Right renal cortex interstitium (tissue), 3 donors: Measurements from ENCODE around the gene GABPB2. TPM values are rescaled to one million over a fixed set of nuclear protein-coding genes. Genes with fewer than 3 reads are reported as not detected.
A peak's percentile ranks its signal among the peaks of the same experiment; 100 is the strongest.
"Not testable (repeated sequence)": the region's sequence is repeated elsewhere in the genome, so short reads cannot be mapped to it uniquely, and the experiment has no call there.

Source experiments
- DNase-seq, 3 donors: peaks; one replicate each; pipeline ENCODE4 v3.0.0-alpha.2; 2013; ENCODE audit warnings: low read depth in 3 of 3, low spot score in 2 of 3
- polyA plus RNA-seq, 3 donors: library from polyadenylated mRNA; unstranded; fragments of 120-200 nt; gene quantifications; one replicate each; pipeline ENCODE4 v1.2.1, GENCODE V29; 2013; ENCODE audit not compliant: insufficient read length in 3 of 3

GABPB2 gene
- polyA plus RNA-seq, 3 donors: 10.2 to 11.0 (median 10.7) TPM

DNA sequence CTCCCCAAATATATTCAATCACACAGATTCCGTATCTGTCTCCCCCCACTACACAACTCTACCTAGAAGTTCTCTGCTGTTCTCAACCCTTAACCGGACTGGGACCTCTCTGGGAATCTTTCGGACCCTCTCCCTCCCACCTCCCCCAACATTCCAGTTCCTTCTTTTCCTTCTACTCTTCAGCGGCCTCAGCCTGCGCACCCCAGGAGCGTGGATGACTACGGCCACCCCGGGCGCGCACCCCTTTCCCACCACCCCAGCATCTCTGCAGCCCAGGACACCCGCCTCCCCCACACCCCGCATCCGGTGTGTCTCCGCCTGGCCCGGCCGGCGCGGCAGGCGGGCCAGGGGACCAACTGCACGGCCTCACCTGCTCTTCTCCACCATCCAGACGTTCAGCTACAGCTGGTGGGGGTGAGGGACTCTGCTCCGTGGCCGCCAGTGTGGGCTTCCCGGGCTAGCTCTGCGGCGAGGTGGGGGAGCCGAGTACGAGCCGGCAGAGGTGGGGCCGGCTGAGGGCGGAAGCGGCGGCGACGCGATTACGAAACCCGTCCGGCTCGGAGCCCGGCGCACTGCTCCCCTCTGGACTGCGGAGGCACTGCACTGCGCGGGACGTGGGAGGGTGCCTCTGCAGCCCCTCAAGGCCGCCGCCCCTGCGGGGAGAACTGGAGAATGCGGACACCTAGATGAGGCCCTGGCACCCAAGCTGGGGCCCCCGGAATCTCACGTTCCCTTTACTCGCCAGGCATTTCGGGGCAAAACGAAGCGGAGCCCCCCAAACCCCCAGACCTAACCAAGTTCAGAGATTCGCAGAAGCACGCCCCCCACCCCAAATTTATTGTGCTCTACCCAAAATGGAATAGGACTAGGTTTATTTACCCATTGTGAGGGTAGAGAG, 11.2 kb upstream of the GABPB2 start, which contains the start of gene CDC42SE1:
Gene CDC42SE1, minus strand, starts transcription at position 514 of the 898 bp plus-strand sequence. CDS start 3,892 bp downstream, outside the sequence.
- peak; percentile 68 to 76 (median 72) for DNase-seq

GRCh38 chr1:151060007-151060656, 10.4 kb upstream of the GABPB2 start, which contains the start of gene MLLT11:
TSS of gene MLLT11 (plus strand) at chr1:151060397. CDS start at chr1:151067225, 6,828 bp downstream.
- peak; percentile 67 to 81 (median 74) for DNase-seq

DNA sequence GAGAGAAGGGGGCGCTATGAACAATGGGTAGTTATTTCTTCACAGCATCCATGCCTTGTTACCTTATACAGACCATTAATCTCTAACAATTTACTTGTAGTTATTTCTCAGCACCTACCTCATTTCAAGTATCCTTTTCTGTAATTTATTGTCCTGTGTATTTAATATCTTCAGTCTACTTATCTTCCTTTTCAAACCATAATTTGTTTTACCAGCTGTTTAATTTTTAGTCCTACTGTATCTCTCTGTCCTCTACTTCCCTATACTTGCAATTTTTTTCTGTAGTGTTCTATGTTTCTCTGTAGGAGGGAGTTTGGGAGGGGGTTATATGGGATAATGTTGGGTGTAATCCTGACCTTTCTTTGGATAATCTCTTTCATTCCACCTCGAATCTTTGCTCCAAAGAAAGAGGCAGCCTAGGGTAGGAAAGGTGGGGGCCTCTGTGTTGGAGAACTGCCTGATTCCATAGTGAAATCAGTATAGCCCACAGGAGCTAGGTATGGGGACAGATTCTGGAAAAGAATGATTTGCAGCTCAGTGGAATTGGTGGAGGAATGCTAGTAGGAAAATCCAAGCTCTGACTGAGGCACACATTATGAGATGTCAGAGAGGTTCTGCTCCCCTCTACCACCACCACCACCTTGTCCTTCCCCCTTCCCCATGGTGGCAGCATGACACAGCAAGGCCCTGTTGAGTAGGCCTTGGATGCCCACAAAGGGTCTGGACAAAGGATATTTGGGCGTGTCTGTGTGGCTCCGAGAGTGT, 9.7 kb upstream of the GABPB2 start:
- DNase-seq: peak in 1 of 3 donors; percentile 41

GRCh38 chr1:151061704-151062103, 8.9 kb upstream of the GABPB2 start:
- DNase-seq: no peak

DNA sequence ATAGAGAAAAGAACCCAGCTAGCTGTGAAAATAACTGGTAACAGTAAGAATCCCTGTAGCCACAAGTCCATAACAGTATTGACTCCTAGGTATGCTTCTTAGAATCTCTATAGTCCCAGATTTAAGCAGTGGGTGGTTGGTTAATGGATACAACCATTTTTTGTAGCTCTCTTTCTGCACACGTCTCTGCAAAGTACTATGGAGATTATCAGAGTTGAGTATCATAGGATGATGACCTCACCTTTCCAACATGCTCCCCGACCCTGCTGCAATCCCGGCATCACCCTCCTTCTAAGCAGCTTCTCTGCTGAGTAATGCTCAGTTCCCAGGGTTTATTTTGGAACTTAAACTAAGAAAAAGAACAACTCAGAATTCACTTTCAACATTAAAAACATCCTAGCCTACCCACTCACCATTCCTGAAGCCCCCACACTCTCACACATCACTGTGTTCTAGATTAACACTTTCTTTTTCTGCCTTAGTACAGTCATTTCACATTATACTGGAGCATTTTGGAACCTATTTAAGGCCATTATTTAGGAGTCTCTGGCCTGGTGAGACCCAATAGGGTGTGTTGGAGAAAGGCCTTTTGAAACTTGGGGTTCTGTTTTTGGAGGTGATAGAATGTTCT, 7.7 kb upstream of the GABPB2 start:
- no peak for DNase-seq

DNA sequence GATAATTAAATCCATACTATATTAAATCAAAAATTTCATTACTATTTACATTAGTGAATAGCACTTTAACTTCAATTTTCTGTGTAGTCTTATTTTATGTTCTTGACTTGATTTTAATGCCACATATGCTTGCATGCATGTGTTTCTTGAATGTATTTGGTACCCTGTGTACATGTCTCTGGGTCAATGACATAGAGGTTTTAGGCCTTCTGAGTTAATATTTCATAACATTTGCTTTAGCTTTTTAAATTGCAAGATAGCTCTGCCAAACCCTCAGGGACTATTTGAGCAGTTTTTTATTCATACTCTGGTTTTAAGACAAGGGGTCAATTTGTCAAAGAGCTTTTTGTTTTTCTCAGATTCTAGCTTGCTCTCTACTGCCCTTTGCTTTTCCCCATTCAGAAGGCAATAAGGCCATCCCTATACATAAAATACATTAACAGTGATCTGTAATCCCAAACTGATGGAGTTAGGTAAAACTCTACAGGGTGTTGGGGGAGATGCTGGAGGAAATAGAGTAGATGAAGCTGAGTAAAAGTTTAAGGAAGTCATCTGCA, 5.4 kb upstream of the GABPB2 start:
- no peak for DNase-seq

GRCh38 chr1:151067185-151067584, 3.4 kb upstream of the GABPB2 start:
- DNase-seq: no peak

DNA sequence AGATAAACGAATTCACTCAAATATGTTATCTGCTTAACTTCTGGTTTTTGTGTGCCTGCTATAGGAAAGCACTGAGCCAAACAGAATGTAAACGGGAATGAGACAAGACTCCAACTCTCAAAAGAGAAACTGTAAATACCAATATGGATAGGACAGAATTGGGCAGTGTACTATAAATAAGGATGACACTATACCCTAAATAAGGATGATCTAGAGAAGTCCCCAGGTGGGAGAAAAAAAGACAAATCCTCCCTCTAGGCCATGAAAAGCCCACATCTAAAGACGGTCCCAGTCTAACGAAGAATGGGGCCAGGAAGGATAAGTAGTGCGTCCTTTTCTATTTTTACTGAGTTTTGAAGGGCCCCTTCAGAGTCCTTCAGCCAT, 1.5 kb upstream of the GABPB2 start:
- no peak for DNase-seq

DNA sequence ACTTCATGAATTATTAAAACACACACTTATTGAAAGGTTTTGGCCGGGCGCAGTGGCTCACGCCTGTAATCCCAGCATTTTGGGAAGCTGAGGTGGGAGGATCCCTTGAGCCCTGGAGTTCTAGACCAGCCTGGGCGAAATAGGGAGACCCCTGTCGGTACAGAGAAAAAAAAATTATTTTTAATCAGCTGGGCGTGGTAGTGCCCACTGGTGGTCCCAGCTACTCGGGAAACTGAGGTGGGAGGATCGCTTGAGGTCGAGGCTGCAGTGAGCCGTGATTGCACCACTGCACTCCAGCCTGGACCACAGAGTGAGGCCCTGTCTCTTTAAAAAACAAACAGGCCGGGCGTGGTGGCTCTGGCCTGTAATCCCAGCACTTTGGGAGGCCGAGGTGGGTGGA, 1.7 kb downstream of the GABPB2 start:
- DNase-seq: no peak

GRCh38 chr1:151085953-151086559, 15.5 kb downstream of the GABPB2 start:
- DNase-seq: no peak

- not testable (repeated sequence) for DNase-seq
These were observed 26.9 kb downstream of the GABPB2 start for GRCh38 chr1:151097426-151097825.

DNA sequence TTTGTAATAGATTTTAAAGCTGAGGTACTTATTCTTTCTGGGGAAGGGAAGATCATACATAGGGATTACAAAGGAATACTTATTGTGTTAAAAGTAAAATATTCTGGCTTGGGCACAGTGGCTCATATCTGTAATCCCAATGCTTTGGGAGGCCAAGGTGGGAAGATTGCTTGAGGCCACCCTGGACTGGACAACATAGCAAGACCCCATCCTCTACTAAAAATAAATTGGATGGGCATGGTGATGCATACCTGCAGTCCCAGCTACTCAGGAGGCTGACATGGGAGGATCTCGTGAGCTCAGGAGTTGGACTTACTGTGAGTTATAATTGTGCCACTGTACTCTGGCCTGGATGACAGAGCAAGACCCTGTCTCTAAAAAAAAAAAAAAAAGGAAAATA, 27.6 kb downstream of the GABPB2 start:
- DNase-seq: no peak

DNA sequence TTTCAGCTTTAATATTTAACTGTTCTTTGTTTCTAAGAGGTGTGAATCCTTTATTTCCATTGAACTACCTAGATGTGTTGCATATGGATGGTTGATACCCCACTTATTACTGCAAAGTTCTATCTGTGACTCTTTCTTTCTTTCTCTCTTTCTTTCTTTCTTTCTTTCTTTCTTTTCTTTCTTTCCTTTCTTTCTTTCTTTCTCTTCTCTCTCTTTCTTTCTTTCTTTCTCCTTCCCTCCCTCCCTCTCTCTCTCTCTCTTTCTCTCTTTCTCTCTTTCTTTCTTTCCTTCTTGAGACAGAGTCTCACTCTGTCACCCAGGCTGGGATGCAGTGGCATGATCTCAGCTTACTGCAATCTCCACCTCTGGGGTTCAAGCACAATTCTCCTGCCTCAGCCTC, 34.1 kb downstream of the GABPB2 start:
- DNase-seq: no peak

- DNase-seq: no peak
These were observed 36.3 kb downstream of the GABPB2 start for GRCh38 chr1:151106894-151107293.

DNA sequence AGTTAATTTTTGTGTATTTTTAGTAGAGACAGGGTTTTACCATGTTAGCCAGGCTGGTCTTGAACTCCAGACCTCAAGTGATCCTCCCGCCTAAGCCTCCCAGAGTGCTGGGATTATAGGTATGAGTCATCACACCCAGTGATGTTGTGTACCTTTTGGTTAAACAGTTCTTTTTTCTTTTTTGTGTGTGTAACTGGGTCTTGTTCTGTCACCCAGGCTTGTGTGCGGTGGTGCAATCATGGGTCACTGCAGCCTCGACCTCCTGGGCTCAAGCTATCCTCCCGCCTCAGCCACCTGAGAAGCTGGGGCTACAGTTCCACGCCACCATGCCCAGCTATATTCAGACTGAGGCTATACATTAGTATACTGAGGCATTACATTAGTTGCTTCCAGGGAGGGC, 37.8 kb downstream of the GABPB2 start:
- DNase-seq: no peak

GRCh38 chr1:151113877-151114276, 43.3 kb downstream of the GABPB2 start:
- DNase-seq: no peak

DNA sequence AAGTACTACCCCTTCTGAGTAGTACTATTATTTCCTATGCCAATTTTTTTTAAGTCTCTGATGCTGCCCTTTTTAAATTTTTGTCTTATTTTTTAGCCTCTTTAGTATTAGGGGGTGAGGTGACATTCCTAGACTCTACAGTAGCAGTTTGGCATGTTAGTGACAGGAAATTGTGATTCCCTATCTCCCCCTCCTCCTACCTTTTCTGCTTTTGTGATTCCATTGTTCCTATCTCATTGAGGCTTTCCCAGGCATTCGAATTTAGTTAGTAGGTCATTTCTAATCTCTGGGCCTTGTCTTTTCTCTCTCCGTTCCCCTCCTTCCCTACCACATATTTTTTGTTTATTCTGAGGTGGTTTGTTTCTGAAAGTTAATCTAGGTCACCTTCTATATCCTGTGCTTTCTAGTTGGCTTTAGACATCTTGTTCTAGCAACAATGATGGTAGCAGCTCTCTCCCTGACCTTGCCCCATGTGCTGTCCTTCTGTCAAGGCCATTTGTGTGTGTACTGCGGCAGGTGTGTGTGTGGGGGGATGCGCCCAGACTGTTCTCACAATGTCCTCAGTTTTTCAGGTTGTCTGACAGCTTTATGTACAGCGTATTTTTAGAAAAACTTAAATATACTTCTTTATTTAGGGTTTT, 54.3 kb downstream of the GABPB2 start:
- DNase-seq: no peak

GRCh38 chr1:151128800-151129199, 58.2 kb downstream of the GABPB2 start:
- DNase-seq: no peak

DNA sequence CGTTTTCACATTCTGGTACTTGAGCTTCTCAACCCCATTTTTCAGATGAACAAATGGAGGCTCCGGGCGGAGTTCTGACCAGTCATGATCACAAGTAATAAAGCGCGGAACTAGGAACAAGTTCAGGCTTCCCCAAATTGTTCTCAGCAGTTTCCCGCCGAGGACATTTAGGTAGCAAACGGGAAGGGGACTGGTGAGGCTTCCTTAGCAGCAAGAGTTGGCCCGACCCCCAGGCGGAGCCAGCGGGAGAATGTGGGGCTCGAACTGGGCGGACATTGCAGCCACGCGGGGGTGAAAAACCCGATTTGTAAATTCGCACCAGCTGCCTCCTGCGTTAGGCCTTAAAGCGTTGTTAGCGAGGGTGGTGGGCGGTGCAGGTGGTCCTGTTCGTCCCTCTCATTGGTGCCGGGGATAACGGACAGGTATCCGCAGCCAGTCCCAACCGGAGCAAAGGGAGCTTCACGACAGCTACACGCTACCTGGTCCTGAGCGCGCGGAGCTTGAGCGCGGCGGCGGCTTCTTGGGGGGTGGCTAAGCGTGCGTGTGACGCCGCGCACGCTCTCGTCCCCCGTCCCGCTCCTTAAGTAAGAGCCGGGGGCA, 60.5 kb downstream of the GABPB2 start:
- peak in 2 of 3 donors; percentile 74 to 85 for DNase-seq
